ENCODE data around the gene LEPR.
A peak's percentile ranks its signal among the peaks of the same experiment; 100 is the strongest.
"Not testable (repeated sequence)": the region's sequence is repeated elsewhere in the genome, so short reads cannot be mapped to it uniquely, and the experiment has no call there.

LEPR gene

GRCh38 chr1:65440915-65441314 is 20.4 kb downstream of the LEPR start:
- DNase-seq: peak; percentile 74

GRCh38 chr1:65441464-65441863 is 21.0 kb downstream of the LEPR start:
- no peak for DNase-seq

GRCh38 chr1:65442442-65442841 is 22.0 kb downstream of the LEPR start:
- DNase-seq: no peak

GRCh38 chr1:65443647-65444046 is 23.2 kb downstream of the LEPR start:
- no peak for DNase-seq

GRCh38 chr1:65444128-65444640 is 23.7 kb downstream of the LEPR start:
- no peak for DNase-seq

GRCh38 chr1:65445837-65446236 is 25.4 kb downstream of the LEPR start:
- DNase-seq: no peak

GRCh38 chr1:65449214-65449823 is 28.9 kb downstream of the LEPR start:
- DNase-seq: no peak

GRCh38 chr1:65455678-65456077 is 35.2 kb downstream of the LEPR start:
- not testable (repeated sequence) for DNase-seq

GRCh38 chr1:65456481-65456880 is 36.0 kb downstream of the LEPR start:
- DNase-seq: no peak

GRCh38 chr1:65457868-65458267 is 37.4 kb downstream of the LEPR start:
- no peak for DNase-seq

- DNase-seq: no peak
Measured at GRCh38 chr1:65458730-65459396, 38.4 kb downstream of the LEPR start.

GRCh38 chr1:65459397-65459768 is 38.9 kb downstream of the LEPR start:
- DNase-seq: peak; percentile 33

GRCh38 chr1:65465837-65466236 is 45.4 kb downstream of the LEPR start:
- not testable (repeated sequence) for DNase-seq

- DNase-seq: no peak
Measured at GRCh38 chr1:65467536-65467935, 47.1 kb downstream of the LEPR start.

- DNase-seq: no peak
Measured at GRCh38 chr1:65469126-65469888, 48.8 kb downstream of the LEPR start.

GRCh38 chr1:65469889-65470340 is 49.4 kb downstream of the LEPR start:
- peak; percentile 56 for DNase-seq

Measured in fibroblast of skin of right biceps (primary cell).